HepG2 (cell line): ENCODE measurements around the gene CDCA4. TPM values are rescaled to one million over a fixed set of nuclear protein-coding genes. Genes with fewer than 3 reads are reported as not detected.
"Not testable (repeated sequence)": the region's sequence is repeated elsewhere in the genome, so short reads cannot be mapped to it uniquely, and the experiment has no call there.

Experiments
- ATAC-seq: fragments of 200-7000 bp; cut with Tn5 transposase; 3 replicates; pipeline ENCODE4 v1.9.1; 2020; ENCODE audit warnings: mild to moderate bottlenecking, moderate library complexity
- BruUV-seq: library from RNA; stranded (reverse); fragments of 400-500 nt; replicated peaks from 2 replicates; lab custom pipeline; 2021; lab: Mats Ljungman, UMichigan
- CTCF ChIA-PET: fragments of 300-600 bp; formaldehyde crosslinking; extraction: SDS; loops from one replicate; lab custom pipeline; 2021; ENCODE audit warnings: low total read pairs, inconsistent platforms, low intra/inter-chr PET ratio; lab: Yijun Ruan, JAX
- POLR2A ChIA-PET: fragments of 350-600 bp; sonication (Branson Sonifier 250); formaldehyde crosslinking; loops from one replicate; lab custom pipeline; 2020; ENCODE audit warnings: antibody characterized with exemption, inconsistent platforms; lab: Yijun Ruan, JAX
- DNase-seq: peaks from one replicate; pipeline ENCODE4 v3.0.0-alpha.2; 2015; ENCODE audit warnings: low spot score
- FAIRE-seq: peaks from 3 replicates; lab custom pipeline; 2011; peaks lifted over from hg19 to GRCh38; lab: Jason Lieb, UNC
- H2AFZ ChIP-seq: one replicate; pipeline ENCODE4 v1.6.1; 2011; ENCODE audit warnings: low read length, inconsistent platforms
- H3K27ac ChIP-seq: fragments of 300-600 bp; 3 replicates; pipeline ENCODE4 v1.8.0; 2011; ENCODE audit warnings: mixed run types, mild to moderate bottlenecking, mixed read lengths, low read length, inconsistent platforms; ENCODE audit not compliant: insufficient read depth; ENCODE audit errors: extremely low read length
- H3K27me3 ChIP-seq, 2 experiments: fragments of 200-600 bp in 1 of 2; 2 replicates in 1 of 2; 3 replicates in 1 of 2; pipeline versions ENCODE4 v1.6.0 to v1.8.0; 2011; ENCODE audit warnings: low read length in 2 of 2, mild to moderate bottlenecking in 2 of 2, moderate library complexity in 2 of 2, inconsistent platforms in 1 of 2; ENCODE audit not compliant: insufficient read depth in 2 of 2, control insufficient read depth in 1 of 2
- H3K36me3 ChIP-seq, 2 experiments: fragments of 200-600 bp in 1 of 2; replicated peaks in 1 of 2; 2 replicates in 1 of 2; 3 replicates in 1 of 2; pipeline versions ENCODE4 v1.5.1 to v1.8.0; 2011; ENCODE audit warnings: low read length in 2 of 2, inconsistent platforms in 1 of 2; ENCODE audit not compliant: insufficient read depth in 2 of 2, control insufficient read depth in 1 of 2
- H3K4me1 ChIP-seq: 2 replicates; pipeline ENCODE4 v1.5.1; 2012; ENCODE audit warnings: low read length, inconsistent platforms; ENCODE audit not compliant: insufficient read depth
- H3K4me2 ChIP-seq: 2 replicates; pipeline ENCODE4 v1.6.0; 2011; ENCODE audit warnings: low read depth, low read length, inconsistent platforms
- H3K4me3 ChIP-seq, 3 experiments: fragments of 200-600 bp in 1 of 3; sonication (generic), shearing (Covaris generic) in 1 of 3; replicated peaks in 1 of 3; 2 replicates each; pipeline ENCODE4 v1.5.1; 2011 to 2016; ENCODE audit warnings: low read length in 3 of 3, inconsistent platforms in 2 of 3, low read depth in 2 of 3, mild to moderate bottlenecking in 2 of 3, control low read depth in 1 of 3, mixed read lengths in 1 of 3; ENCODE audit not compliant: insufficient read depth in 1 of 3
- H3K79me2 ChIP-seq: one replicate; pipeline ENCODE4 v1.6.1; 2011; ENCODE audit warnings: low read length, inconsistent platforms; ENCODE audit not compliant: insufficient read depth
- H3K9ac ChIP-seq: 2 replicates; pipeline ENCODE4 v1.6.0; 2011; ENCODE audit warnings: mild to moderate bottlenecking, low read depth, low read length, inconsistent platforms; ENCODE audit not compliant: insufficient read depth
- H3K9me3 ChIP-seq: 2 replicates; pipeline ENCODE4 v1.5.1; 2012; ENCODE audit warnings: mild to moderate bottlenecking, low read length
- H4K20me1 ChIP-seq: 2 replicates; pipeline ENCODE4 v1.6.0; 2011; ENCODE audit warnings: inconsistent platforms, mild to moderate bottlenecking, low read length, moderate library complexity; ENCODE audit not compliant: insufficient read depth
- ATF7 ChIP-seq, 2 experiments: fragments of 450-650 bp in 1 of 2; sonication (generic) in 1 of 2; formaldehyde crosslinking in 1 of 2; IDR thresholded peaks; 2 replicates each; pipeline versions ENCODE4 v1.4.0 to v1.6.1; 2016 to 2020; ENCODE audit warnings: antibody characterized with exemption in 1 of 2, mild to moderate bottlenecking in 1 of 2, missing genetic modification reagents in 1 of 2
- WGBS: methylation state at CpG from one replicate; pipeline ENCODE4 v1.1.6; 2017; ENCODE audit warnings: low lambda C conversion rate; 5-methylcytosine and 5-hydroxymethylcytosine counted together
- in situ Hi-C: cut with HindIII; loops from 2 replicates; pipeline ENCODE4 v1.10.0; 2017; ENCODE audit warnings: low pct_unique_long_range_greater_than_20kb; ENCODE audit not compliant: extremely low pct_ligation_motif_present
- intact Hi-C: fragments of 100-400 bp; cut with micrococcal nuclease; formaldehyde crosslinking; loops from one replicate; pipeline ENCODE4 v1.10.0; 2022; ENCODE audit not compliant: unreplicated experiment
- polyA plus RNA-seq, 8 experiments: library from polyadenylated mRNA; depleted of rRNA in 3 of 8; stranded (reverse) in 7 of 8; unstranded in 1 of 8; fragments of >200 nt; fragmentation: Illumina TruSeq in 4 of 8; extraction: Trizol in 4 of 8; gene quantifications; 2 replicates each; pipeline versions ENCODE4 v1.2.1 to v1.2.3, GENCODE V29; 2011 to 2016; ENCODE audit warnings: low read depth in 4 of 8, missing spikeins in 1 of 8, mixed read lengths in 1 of 8; ENCODE audit not compliant: insufficient read depth in 1 of 8
- total RNA-seq, 5 experiments: library from RNA; depleted of rRNA; stranded (reverse); fragments of >200 nt; fragmentation: Illumina TruSeq; extraction: Trizol; gene quantifications; 2 replicates each; pipeline ENCODE4 v1.2.3, GENCODE V29; 2016; ENCODE audit warnings: low read depth in 1 of 5
- TF ChIP-seq, protein P1 (sequence below): IDR thresholded peaks from 2 replicates; pipeline ENCODE4 v1.6.1; 2016
- TF ChIP-seq, protein P2 (sequence below): sonication (generic); formaldehyde crosslinking; IDR thresholded peaks from 2 replicates; pipeline ENCODE4 v1.5.0; 2020; ENCODE audit warnings: missing genetic modification reagents, mild to moderate bottlenecking, borderline replicate concordance

Gene CDCA4
- total and polyA plus RNA-seq, 2 of the 13 experiments (the other 11 are each of a cell fraction or from before 2014, with no cell fraction given) = 19.7 to 43.1 TPM

GRCh38 chr14:105028251-105028927 is 7.5 kb upstream of the CDCA4 start (continued):
- TF ChIP-seq, protein P1, sequence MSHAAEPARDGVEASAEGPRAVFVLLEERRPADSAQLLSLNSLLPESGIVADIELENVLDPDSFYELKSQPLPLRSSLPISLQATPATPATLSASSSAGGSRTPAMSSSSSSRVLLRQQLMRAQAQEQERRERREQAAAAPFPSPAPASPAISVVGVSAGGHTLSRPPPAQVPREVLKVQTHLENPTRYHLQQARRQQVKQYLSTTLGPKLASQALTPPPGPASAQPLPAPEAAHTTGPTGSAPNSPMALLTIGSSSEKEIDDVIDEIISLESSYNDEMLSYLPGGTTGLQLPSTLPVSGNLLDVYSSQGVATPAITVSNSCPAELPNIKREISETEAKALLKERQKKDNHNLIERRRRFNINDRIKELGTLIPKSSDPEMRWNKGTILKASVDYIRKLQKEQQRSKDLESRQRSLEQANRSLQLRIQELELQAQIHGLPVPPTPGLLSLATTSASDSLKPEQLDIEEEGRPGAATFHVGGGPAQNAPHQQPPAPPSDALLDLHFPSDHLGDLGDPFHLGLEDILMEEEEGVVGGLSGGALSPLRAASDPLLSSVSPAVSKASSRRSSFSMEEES (CRISPR knock-in tag) = no peak
- TF ChIP-seq, protein P2, sequence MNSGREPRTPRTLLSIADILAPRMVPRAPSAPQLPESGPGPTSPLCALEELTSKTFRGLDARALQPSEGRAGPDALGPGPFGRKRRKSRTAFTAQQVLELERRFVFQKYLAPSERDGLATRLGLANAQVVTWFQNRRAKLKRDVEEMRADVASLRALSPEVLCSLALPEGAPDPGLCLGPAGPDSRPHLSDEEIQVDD (CRISPR knock-in tag) = no peak
- no peak for TF ChIP-seq ATF7 (IDR thresholded peaks at IDR 0.05)
- TF ChIP-seq ATF7 (CRISPR knock-in tag; IDR thresholded peaks at IDR 0.05) = no peak

DNA sequence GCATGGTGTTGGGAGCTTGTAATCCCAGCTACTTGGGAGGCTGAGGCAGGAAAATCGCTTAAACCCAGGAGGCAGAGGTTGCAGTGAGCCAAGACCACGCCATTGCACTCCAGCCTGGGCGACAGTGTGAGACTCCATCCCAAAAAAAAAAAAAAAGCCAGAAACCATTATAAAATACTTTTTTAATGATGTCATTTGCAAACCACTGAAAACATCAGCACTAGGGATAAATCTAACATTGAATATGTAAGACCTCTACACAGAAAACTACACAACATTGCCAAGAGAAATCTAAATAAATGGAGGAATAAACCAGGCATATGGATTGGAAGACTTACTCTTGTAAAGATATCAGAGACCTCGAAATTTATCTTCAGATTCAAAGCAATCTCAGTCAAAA is 6.8 kb upstream of the CDCA4 start:
- H3K4me1 ChIP-seq, in situ Hi-C loops: not testable (repeated sequence)

More for the DNA sequence above, 6.8 kb upstream of the CDCA4 start:
- H4K20me1 ChIP-seq; DNase-seq; BruUV-seq; H2AFZ ChIP-seq; H3K36me3 ChIP-seq; H3K79me2 ChIP-seq; H3K9ac ChIP-seq; H3K4me2 ChIP-seq; H3K4me3 ChIP-seq; POLR2A ChIA-PET; intact Hi-C loops; CTCF ChIA-PET; H3K9me3 ChIP-seq; ATAC-seq; FAIRE-seq; H3K27ac ChIP-seq; TF ChIP-seq ATF7 (CRISPR knock-in tag; IDR thresholded peaks at IDR 0.05): not testable (repeated sequence)
- TF ChIP-seq ATF7 (IDR thresholded peaks at IDR 0.05) = 0 out of 2 replicates have a peak, but pooled peaks have one; percentile 21
- H3K27me3 ChIP-seq = peaks cover 0 to 25% of the 10 kb centered on the region in 2 experiments; a peak in 3 of 5 replicates
- WGBS = 12% methylated on average over 4 of the region's 4 CpGs
